HFF-Myc (cell line): ENCODE data around the gene UTS2R.

Source experiments
- DNase-seq: peaks from one replicate; pipeline ENCODE4 v3.0.0-alpha.2; 2011; ENCODE audit warnings: low read depth; ENCODE audit errors: extremely low read depth
- H3K4me3 ChIP-seq: replicated peaks from 2 replicates; pipeline ENCODE4 v1.5.1; 2011; ENCODE audit warnings: low read depth, mild to moderate bottlenecking, control low read depth, low read length
- TF ChIP-seq, protein P1 (sequence below): IDR thresholded peaks from 2 replicates; pipeline ENCODE4 v1.5.1; 2012; ENCODE audit warnings: mild to moderate bottlenecking, low read depth, low read length, control low read depth; ENCODE audit errors: missing control alignments

The UTS2R gene

DNA sequence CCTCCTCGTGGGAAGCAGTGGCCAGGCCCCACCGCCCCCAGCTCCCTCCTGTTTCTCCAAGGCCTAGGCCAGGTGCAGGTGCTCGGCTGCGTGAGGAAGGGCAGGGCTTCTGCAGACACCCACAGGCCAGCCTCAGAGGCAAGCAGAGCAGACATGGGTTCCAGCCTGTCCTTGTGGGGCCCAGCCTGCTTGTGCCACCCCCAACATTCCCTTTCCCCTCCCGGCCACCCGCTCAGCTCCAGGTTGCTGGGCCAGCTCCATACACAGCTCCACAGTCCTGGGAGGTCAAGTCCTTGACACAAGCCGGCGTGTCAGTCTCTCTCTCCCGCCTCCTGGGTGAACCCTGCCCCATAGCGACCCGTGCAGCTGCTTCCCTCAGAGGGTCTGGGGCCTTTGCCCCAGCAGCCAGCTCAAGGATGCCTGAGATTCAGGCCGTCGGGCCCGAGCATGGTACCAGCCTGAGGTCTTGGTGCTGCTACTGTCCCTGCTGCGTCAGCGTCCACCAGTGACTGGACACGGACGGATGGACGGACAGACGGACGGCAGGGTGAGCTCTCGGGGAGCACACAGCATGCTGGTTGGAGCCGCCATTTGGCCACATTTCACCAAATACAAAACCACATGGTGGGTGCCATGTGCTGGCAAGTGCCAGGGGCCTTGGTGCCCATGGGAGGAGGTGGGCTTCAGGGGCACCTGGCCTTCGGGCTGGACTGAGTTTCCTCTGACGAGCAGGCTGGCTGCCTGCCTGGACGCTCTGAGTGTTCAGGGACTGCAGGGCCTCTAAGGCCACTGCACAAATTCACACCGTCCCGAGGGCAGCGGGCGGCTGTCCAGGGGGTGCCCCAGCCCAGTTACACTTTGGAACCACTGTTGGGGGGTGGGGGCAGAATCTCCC is 46.0 kb upstream of the UTS2R start:
- no peak overlapping the region for H3K4me3 ChIP-seq
- no peak for DNase-seq
- TF ChIP-seq, protein P1, sequence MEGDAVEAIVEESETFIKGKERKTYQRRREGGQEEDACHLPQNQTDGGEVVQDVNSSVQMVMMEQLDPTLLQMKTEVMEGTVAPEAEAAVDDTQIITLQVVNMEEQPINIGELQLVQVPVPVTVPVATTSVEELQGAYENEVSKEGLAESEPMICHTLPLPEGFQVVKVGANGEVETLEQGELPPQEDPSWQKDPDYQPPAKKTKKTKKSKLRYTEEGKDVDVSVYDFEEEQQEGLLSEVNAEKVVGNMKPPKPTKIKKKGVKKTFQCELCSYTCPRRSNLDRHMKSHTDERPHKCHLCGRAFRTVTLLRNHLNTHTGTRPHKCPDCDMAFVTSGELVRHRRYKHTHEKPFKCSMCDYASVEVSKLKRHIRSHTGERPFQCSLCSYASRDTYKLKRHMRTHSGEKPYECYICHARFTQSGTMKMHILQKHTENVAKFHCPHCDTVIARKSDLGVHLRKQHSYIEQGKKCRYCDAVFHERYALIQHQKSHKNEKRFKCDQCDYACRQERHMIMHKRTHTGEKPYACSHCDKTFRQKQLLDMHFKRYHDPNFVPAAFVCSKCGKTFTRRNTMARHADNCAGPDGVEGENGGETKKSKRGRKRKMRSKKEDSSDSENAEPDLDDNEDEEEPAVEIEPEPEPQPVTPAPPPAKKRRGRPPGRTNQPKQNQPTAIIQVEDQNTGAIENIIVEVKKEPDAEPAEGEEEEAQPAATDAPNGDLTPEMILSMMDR: no peak

DNA sequence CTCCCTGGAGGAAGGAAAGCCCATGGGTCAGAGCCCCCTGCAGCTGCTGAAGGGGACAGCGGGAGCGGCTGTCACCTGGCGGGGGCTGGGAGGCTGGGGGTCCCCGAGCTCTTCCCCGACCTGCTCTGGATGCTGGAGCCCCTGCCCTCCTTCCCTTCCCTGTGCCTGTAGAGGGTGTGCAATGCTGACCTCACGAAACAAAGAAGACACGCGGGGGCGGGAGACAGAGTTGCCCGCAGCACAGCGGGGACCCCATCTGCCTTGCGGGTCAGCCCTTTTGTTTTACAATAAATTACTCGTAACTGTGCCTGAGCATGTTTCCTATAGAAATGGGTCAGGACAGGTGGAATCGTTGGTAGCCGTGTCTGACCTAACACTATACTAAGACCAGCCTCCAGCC is 44.3 kb upstream of the UTS2R start:
- TF ChIP-seq, protein P1: no peak
- DNase-seq: no peak
- no peak overlapping the region for H3K4me3 ChIP-seq

DNA sequence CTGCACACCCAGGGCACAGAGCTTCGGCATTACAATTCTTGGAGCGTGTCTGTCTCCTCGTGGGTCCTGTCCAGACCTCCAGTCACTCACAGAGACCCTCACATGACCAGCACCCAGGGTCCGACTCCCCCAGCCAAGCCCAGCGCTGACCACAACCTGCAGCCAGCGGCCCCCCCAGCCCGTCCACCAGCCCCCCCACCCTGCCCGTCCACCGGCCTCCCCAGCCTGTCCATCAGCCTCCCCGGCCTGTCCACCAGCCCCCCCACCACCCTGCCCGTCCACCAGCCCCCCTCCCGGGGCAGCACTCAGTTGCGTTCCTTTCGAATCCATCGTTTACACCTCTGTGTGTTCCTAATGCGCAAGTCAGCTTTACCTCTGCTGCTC is 43.8 kb upstream of the UTS2R start:
- DNase-seq: no peak
- H3K4me3 ChIP-seq: no peak overlapping the region
- TF ChIP-seq, protein P1: no peak

DNA sequence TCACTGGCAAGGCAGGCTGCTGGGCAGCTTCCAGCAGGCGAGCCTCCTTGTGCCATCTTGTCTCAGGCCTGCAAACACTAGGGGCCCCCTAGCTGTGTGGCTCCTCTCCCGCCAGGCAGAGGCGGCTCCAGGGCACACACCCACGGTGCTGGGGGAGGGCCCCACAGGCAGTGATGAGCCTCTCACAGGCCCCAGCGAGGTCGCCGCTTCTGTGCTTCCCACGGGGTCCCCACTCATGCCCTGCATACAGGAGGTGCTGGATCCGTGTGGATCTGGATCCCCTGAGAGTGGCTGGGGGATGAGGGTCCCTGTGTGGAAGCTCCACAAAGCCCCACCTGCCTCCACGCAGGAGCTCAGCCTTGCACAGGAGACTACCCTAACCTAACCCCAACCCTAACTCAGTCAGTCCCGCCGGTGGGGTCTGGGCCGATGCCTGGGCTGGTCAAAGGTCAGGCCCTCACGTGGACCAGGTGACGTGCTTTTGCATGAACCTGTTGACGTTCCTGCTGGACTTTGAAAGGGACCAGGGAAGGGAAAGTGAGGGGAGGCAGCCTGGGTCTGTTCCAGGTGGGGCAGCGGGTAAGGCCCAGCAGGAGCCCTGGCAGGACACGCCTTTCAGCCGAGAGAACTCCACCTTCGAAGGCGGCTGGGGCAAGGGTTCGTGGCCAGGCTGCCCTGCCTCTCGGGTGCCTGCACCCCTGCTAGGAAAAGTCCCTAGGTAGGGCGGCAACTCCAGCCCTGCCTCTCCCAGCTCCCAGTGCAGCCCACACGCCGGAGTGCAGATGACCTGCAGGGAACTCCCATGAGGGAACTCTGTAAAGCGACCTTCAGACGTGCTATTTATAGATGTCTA is 43.2 kb upstream of the UTS2R start:
- no peak for DNase-seq
- TF ChIP-seq, protein P1: no peak
- no peak overlapping the region for H3K4me3 ChIP-seq

DNA sequence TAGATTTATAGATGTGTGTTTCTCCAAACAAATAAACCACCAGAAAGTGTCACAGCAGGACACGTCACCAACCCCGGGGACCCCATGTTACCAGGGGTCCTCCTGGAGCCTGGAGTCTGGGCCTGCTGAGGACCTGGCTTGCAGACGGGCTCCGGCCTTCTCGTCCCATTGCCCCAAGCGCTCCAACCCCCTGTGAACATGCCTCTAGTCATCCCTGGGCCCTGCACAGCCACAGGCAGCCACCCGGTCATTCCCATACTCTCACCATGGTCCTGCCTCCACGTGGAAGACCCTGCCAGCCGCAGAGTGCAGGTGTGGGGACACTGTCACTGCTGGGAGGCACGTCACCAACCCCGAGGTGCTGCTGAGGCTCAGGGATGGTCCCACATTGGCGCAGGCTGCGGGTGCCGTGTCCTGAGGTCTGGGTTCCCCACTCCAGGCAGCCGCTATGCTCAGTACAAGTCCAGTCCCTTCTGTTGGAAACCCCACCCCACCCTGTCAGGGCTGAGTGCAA is 42.5 kb upstream of the UTS2R start:
- no peak for DNase-seq
- H3K4me3 ChIP-seq: no peak overlapping the region
- TF ChIP-seq, protein P1: no peak

DNA sequence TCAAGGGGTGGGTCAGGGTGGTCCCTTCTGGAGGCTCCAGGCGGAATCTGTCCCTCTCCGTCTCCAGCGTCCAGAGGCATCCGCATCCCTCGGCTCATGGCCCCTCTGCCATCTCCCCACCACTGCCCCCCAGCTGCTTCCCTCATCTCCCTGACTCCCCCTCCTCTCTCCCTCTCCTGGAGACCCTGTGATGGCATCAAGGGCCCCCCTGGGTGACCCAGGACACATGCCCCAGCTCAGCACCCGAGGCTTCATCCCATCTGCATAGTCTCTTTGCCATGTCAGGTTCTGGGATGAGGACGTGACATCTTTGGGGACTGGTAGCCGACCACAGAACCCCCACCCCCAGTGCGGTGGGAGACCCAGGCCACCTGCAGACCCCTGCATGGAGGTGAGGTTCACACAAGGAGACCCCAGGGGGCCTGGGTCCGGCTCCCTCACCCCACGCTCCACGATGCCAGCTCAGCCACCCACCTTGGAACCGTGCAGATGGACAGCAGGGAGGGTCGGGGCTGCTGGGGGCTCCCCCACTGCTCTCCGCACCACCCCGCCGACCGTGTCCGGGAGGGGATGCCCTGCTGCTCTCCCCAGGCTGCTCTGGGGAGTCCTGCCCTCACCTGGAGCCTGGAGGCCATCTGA is 41.8 kb upstream of the UTS2R start:
- TF ChIP-seq, protein P1: no peak
- no peak for DNase-seq
- H3K4me3 ChIP-seq: no peak overlapping the region
